Endothelial cell of hepatic sinusoid (primary cell): ENCODE measurements around the gene ECT2L.

ENCODE experiments used
- in situ Hi-C: cut with HindIII; loops from 2 replicates; pipeline ENCODE4 v1.10.0; 2017; ENCODE audit warnings: low sequenced_read_pairs

ECT2L gene

GRCh38 chr6:138803331-138803730 lies 7.4 kb downstream of the ECT2L start:
- in situ Hi-C loops, result loop anchor here (25.0 kb wide), 1 partner anchor 209 kb away; no protein-coding TSS in a partner anchor

GRCh38 chr6:138803861-138804260 lies 8.0 kb downstream of the ECT2L start:
- in situ Hi-C loops, result loop anchor here (25.0 kb wide), 1 partner anchor 208 kb away; no protein-coding TSS in a partner anchor

- in situ Hi-C loops, result loop anchor here (25.0 kb wide), 1 partner anchor 207 kb away; no protein-coding TSS in a partner anchor
Observed at GRCh38 chr6:138805016-138805765, 9.3 kb downstream of the ECT2L start.

GRCh38 chr6:138806889-138807288 lies 11.0 kb downstream of the ECT2L start:
- in situ Hi-C loops, result loop anchor here (25.0 kb wide), 1 partner anchor 205 kb away; no protein-coding TSS in a partner anchor

GRCh38 chr6:138809677-138810076 lies 13.8 kb downstream of the ECT2L start:
- in situ Hi-C loops, result loop anchor here (25.0 kb wide), 1 partner anchor 203 kb away; no protein-coding TSS in a partner anchor

GRCh38 chr6:138811866-138812265 lies 16.0 kb downstream of the ECT2L start:
- in situ Hi-C loops, result loop anchor here (25.0 kb wide), 1 partner anchor 200 kb away; no protein-coding TSS in a partner anchor

GRCh38 chr6:138814179-138814834 lies 18.4 kb downstream of the ECT2L start:
- in situ Hi-C loops, result loop anchor here (25.0 kb wide), 1 partner anchor 198 kb away; no protein-coding TSS in a partner anchor

GRCh38 chr6:138815221-138815620 lies 19.3 kb downstream of the ECT2L start:
- in situ Hi-C loops, result loop anchor here (25.0 kb wide), 1 partner anchor 197 kb away; no protein-coding TSS in a partner anchor

GRCh38 chr6:138815797-138816528 lies 20.1 kb downstream of the ECT2L start:
- in situ Hi-C loops, result loop anchor here (25.0 kb wide), 1 partner anchor 196 kb away; no protein-coding TSS in a partner anchor

GRCh38 chr6:138817799-138818198 lies 21.9 kb downstream of the ECT2L start:
- in situ Hi-C loops, result loop anchor here (25.0 kb wide), 1 partner anchor 195 kb away; no protein-coding TSS in a partner anchor

GRCh38 chr6:138818496-138819194 lies 22.8 kb downstream of the ECT2L start:
- in situ Hi-C loops, result loop anchor here (25.0 kb wide), 1 partner anchor 194 kb away; no protein-coding TSS in a partner anchor

- in situ Hi-C loops, result loop anchor here (25.0 kb wide), 1 partner anchor 191 kb away; no protein-coding TSS in a partner anchor
Observed at GRCh38 chr6:138821519-138821918, 25.6 kb downstream of the ECT2L start.

- in situ Hi-C loops, result loop anchor here (25.0 kb wide), 1 partner anchor 188 kb away; no protein-coding TSS in a partner anchor
Observed at GRCh38 chr6:138824482-138825144, 28.7 kb downstream of the ECT2L start.

- in situ Hi-C loops, result no loop called here
Observed at GRCh38 chr6:138830248-138830647, 34.4 kb downstream of the ECT2L start.

GRCh38 chr6:138832182-138832581 lies 36.3 kb downstream of the ECT2L start:
- in situ Hi-C loops, result no loop called here

- in situ Hi-C loops, result no loop called here
Observed at GRCh38 chr6:138833816-138834539, 38.1 kb downstream of the ECT2L start.

GRCh38 chr6:138837246-138837645 lies 41.4 kb downstream of the ECT2L start:
- in situ Hi-C loops, result no loop called here

- in situ Hi-C loops, result no loop called here
Observed at GRCh38 chr6:138844192-138844591, 48.3 kb downstream of the ECT2L start.

GRCh38 chr6:138847884-138848283 lies 52.0 kb downstream of the ECT2L start:
- in situ Hi-C loops, result no loop called here
